ENCODE measurements around the gene PTPRT. TPM values are rescaled to one million over a fixed set of nuclear protein-coding genes. Genes with fewer than 3 reads are reported as not detected.

Gene PTPRT
- total and polyA plus RNA-seq, 2 of the 4 experiments (the other 2 are of a cell fraction) = not detected

DNA sequence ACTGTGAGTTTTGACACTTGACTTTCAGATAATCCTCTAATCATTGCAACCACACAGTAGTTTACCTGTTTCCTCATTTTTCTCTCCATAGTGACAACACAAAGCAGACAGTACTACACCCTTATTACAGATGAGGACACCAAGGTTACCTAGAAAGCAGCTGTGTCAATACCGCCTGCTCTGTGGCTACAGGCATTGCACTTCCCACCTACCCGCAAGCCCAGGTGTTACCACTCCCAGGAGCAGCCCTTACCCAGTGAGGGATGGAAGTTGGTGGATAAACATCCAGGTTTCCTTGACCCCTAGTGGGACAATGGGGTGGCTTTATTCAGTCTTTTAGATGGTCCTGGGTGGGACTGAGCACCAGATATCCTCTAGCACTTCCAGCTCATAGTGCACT is 503.6 kb downstream of the PTPRT start:
- in situ Hi-C loops (cut with MboI; ENCODE audit: low sequenced_read_pairs) = no loop called here
- BruUV-seq (replicated peaks) = no TSS peak
- CTCF ChIA-PET = no interaction called here

More for the DNA sequence above, 503.6 kb downstream of the PTPRT start:
- Histone ChIP-seq H2BK15ac (ENCODE audit: low read depth, low read length) (no peak overlapping the region), H4K8ac (ENCODE audit: low read depth in 2 of 2, low read length in 2 of 2) (no peak overlapping the region), H3K36me3 (ENCODE audit: control insufficient read depth, insufficient read depth, low read length) (no peaks in the 10 kb centered on the region), H3K9me1 (ENCODE audit: insufficient read depth, low read length) (no peaks in the 10 kb centered on the region), H3K4me3 (ENCODE audit: insufficient read depth, low read depth, low read length) (no peak overlapping the region), H3K56ac (ENCODE audit: extremely low read depth, insufficient read depth, low read length) (no peak overlapping the region), H3K4ac (ENCODE audit: low read depth, low read length) (no peak overlapping the region), H2AFZ (replicated peaks; ENCODE audit: low read length, poor library complexity) (no peak overlapping the region), H3K4me2 (ENCODE audit: low read depth, low read length) (no peak overlapping the region), H3K79me1 (ENCODE audit: low read depth in 1 of 2, low read length in 2 of 2) (no peaks in the 10 kb centered on the region), H2AK9ac (replicated peaks; ENCODE audit: low read depth, low read length, poor library complexity) (no peak overlapping the region), H3K4me1 (ENCODE audit: control insufficient read depth, insufficient read depth, low read length) (no peaks in the 10 kb centered on the region), H2BK120ac (ENCODE audit: low read depth, low read length) (no peak overlapping the region), H3K23ac (ENCODE audit: low read depth, low read length) (no peak overlapping the region), H4K20me1 (ENCODE audit: insufficient read depth, low read length) (no peaks in the 10 kb centered on the region), H2BK20ac (ENCODE audit: low read depth, low read length) (no peak overlapping the region), H3K9ac (ENCODE audit: low read depth, low read length) (no peak overlapping the region), H3K18ac (ENCODE audit: low read depth, low read length) (no peak overlapping the region), H3K14ac (replicated peaks; ENCODE audit: low read depth, low read length) (no peak overlapping the region), H4K91ac (ENCODE audit: insufficient read depth, low read depth, low read length) (no peak overlapping the region), H2BK5ac (ENCODE audit: low read depth, low read length, poor library complexity, severe bottlenecking) (no peak overlapping the region), H3K27me3 (ENCODE audit: control insufficient read depth, insufficient read depth, low read length) (no peaks in the 10 kb centered on the region), H3K9me3 (ENCODE audit: control insufficient read depth, insufficient read depth, low read length) (peaks cover 12% of the 10 kb centered on the region; the same call in 1 of the 2 replicates), H3K27ac (ENCODE audit: insufficient read depth, low read length) (no peak overlapping the region), H4K5ac (ENCODE audit: low read depth, low read length) (no peak overlapping the region), H2AK5ac (ENCODE audit: low read depth, low read length) (no peak overlapping the region)
- no peak for DNase-seq
- dilution Hi-C loops (cut with HindIII; ENCODE audit: low sequenced_read_pairs, unreplicated experiment) (no loop called here), intact Hi-C loops (cut with micrococcal nuclease) (no loop called here)
- no peak for TF ChIP-seq SMC3 (IDR thresholded peaks at IDR 0.05; ENCODE audit: low read depth, low read length)
- POLR2A ChIA-PET (ENCODE audit: unreplicated experiment) = no interaction called here
- no peak for ATAC-seq (ENCODE audit: low read depth)
- WGBS, 2 experiments (ENCODE audit: extremely low coverage in 2 of 2, insufficient read length in 1 of 2) = no CpG with 5 or more reads among the region's 2 CpGs

All from IMR-90 (cell line).